Fibroblast of skin of abdomen (primary cell): ENCODE results near the gene MPHOSPH9.

Experiments
- DNase-seq: peaks from one replicate; pipeline ENCODE4 v3.0.0-alpha.2; 2013

The MPHOSPH9 gene

DNA sequence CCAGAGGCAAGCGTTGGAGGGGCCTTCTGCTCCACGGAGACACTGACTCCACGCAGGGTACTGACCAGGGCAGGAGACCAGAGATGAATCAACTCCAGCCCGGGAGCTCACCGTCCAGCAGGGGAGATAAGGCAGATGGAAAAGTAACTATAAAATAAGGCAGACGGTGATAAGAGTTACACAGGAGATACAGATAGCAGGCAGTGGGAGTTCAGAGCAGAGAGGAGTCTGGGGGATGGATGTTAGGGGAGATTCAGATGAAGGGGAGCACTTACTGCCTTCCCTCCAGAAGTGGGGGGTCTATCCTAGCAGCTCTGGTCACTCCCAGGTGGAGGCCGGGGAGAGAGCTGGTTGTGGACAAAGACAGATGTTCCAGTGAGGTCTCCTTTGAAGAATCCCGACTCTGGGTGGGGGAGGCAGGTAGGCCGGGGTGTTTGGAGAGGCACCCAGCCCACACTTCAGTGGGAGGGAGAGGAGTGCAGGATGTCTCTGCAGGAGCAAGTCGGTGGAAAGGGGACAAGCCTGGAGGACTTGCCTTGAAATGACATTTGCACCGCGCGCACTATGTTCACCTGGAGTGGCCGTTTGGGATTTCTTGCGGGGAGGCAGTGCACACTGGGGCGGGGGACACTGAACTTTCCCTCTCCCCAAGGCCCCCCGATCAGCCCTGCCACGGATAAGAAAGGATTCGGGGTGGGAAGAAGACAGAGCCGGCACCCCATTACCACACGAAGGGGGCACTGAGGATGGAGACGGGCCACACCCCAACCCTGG lies 83.3 kb downstream of the MPHOSPH9 start:
- no peak for DNase-seq

DNA sequence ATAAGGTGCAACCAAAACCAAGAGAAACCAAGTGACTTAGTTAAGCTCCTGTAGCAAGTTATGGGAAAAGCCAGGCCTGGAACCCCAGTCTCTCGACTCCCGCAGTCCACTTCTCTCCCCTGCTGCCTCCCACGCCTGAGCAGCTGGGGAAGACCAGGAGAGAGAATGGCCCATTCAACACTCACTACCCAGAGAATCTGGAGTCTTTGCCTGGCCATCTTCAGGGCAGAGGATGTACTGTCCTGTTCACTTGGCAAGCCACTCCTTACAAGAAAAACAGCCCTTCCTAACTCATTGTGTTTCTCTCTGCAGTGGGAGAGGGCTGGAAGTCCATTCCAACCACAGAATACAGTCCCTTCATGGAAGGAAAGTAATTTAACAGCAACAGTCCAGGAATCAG lies 83.9 kb downstream of the MPHOSPH9 start:
- DNase-seq = no peak

DNA sequence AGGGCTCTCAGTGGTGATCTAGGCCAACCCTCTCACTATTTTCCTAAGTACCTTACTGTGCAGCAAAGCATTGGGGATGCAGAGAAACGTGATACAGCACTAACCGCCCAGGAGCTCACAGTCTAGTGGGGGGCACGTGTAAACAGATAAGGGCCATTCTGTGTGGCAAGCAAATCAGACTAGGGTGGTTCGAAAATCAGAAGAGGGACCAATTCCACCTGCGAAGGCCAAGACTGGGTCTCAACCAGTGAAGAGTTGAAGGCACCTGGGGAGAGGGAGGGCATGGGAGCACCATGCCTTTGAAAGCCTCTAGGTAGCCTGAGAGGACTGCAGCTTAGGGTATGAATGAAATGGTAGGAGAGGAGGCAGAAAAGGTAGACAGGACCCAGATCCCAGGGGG lies 84.3 kb downstream of the MPHOSPH9 start:
- no peak for DNase-seq

DNA sequence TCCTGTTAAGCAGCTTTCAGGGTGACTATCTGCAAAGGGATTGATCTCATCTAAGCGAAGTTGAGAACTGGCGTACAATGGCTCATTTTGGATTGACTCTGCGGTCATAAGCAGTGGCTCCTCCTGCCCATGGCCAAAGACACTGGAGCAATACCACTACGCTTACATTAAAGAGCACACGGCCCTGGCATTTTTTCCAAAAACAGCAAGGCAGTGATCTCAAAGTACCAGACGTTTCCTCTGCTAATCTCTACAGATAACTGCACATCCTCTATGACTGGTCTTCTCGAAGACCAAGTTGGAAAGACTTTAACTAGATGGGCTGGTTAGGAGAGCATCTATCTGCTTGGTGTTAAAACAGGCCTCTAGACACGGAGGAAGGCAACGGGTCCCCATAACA lies 84.7 kb downstream of the MPHOSPH9 start:
- DNase-seq = no peak

DNA sequence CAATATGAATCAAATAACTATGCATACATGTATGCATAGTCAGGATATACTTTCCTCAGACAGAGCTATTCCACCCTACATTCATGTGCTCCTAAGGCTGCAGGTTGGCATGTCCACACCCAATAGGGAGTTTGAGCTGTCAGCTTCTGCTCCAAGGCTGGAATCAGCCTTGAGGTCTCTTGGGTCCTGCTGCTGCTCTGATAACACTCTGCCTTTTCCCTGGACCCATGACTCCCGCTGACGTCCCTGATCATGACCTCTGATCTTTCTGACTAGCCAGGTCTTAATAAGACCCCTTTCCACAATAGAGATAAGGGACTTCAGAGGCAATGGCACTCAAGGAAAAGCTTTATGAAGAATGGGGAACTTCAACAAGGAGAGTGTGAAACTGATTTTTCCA lies 87.7 kb downstream of the MPHOSPH9 start:
- DNase-seq = no peak

DNA sequence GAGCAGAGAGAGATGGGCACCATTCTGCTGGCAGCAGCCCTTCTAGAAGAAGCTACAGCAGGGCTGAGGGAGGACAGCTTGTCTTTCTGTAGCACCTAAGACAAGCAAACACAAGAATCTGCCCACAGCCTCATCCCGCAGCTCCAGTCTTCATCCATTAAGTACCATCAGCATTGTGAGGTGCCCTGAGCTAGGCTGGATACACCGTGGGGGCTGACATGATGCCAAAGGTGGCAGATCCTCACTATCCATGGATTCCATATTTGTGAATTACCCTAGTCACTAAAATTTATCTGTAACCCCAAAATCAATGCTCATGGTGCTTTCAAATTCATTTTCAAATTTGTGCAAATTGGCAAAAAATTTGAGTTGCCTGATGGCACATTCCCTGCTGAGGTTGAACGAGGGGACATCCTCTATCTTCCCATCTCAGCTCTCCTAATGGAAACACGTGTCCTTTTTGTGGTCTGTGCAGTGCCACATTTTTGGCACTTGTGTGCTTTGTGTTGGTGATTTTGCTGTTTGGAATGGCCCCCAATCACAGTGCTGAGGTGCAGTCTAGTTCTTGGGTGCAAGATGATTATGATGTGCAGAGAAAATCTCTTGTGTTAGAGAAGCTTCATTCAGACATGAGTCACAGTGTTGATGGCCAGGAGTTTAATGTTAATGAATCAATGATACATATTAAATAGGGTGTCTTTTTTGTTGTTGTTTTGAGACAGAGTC lies 89.0 kb downstream of the MPHOSPH9 start:
- peak; percentile 42 for DNase-seq

DNA sequence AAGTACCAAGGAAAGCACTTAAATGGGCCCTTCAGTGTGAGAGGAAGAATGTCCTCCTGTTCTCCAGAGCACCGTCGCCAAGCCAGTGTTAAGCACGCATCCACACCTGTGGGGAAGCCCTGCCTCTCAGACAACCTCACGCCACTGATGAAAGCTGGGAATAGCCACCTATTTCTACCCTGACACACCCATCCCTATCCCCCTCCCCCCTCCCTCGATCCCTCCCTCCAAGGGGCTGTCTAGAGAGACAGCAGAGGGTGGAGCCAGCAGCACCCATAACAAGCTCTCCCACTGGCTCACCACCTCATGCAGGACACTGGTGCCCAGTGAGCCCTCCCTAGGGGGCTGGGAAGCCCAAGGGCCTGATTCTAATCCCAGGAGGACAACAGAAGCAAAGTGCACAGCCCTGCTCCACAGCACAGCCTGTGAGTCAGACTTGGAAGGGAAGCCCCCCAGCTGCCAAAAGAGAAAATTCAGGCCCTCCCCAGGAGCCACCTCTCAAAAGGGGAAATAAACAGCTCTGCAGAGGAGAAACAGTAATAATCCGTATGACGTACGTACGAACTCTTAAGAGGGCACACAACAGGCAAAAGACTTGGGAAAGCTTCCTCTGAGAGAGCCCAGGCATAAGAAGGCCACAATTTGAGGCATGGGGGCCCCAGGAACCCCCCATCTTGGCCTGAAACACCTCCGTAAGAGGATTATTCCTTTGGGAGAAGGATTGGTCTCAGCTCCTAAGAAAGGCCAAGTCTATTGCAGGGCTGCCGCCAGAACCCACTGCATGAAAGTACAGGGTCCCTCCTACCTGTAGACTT lies 89.8 kb downstream of the MPHOSPH9 start:
- DNase-seq = no peak

DNA sequence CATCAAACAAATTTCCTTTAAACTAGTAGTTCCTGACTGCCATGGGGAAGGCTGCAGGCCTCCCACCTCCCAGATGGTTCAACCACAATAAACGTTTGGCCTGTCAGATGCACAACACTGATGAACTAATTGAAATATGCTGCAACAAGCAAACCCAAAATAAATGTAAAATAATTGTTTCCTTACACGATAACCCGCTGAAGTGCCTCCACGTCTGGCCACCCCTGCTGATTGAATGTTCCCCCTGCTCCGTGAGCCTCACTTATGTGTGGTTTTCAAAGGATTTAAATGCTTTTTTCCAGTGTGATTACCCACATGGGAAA lies 90.5 kb downstream of the MPHOSPH9 start:
- DNase-seq = peak; percentile 79

DNA sequence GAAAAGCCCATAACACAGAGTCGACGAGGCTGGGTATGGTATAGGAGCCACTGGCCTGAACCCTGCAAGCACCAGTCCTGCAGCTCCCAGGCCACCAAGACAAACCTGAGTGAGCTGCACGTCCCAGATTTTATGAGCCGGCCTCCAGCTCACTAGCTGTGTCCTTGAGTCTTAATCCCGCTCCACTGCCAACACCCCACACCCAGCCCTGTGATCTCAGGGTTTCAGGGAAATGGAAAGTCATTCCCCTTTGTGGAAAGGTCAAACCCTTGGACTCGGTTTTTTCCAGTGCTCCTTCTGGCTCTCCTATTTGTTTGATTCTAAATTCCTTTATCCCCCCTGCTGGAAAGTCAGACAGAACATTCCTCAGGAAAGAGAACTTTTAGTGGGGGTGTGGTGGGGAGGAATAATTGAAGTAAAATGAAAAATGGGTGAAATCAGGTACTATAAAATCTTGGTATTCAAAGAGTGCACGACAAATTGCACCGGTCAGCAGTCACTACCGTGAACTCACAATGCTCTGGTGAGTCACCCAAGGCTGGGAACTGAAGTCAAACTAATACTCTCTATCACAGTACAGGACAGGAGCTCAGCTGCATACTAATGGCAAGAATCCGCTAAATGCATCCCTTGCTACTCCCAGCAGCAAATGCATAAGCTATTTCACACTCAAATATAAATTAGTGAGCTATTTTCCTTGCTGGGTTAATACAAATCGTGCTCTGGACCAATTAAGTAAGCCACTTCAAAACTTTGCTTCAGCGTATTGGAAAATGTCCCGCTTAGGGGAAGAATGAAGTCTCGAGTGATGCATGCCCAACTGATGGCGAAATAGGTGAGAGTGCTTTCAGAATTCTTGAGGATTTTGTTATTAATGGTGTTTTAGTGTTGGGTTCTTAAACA lies 91.1 kb downstream of the MPHOSPH9 start:
- peak; percentile 82 for DNase-seq

DNA sequence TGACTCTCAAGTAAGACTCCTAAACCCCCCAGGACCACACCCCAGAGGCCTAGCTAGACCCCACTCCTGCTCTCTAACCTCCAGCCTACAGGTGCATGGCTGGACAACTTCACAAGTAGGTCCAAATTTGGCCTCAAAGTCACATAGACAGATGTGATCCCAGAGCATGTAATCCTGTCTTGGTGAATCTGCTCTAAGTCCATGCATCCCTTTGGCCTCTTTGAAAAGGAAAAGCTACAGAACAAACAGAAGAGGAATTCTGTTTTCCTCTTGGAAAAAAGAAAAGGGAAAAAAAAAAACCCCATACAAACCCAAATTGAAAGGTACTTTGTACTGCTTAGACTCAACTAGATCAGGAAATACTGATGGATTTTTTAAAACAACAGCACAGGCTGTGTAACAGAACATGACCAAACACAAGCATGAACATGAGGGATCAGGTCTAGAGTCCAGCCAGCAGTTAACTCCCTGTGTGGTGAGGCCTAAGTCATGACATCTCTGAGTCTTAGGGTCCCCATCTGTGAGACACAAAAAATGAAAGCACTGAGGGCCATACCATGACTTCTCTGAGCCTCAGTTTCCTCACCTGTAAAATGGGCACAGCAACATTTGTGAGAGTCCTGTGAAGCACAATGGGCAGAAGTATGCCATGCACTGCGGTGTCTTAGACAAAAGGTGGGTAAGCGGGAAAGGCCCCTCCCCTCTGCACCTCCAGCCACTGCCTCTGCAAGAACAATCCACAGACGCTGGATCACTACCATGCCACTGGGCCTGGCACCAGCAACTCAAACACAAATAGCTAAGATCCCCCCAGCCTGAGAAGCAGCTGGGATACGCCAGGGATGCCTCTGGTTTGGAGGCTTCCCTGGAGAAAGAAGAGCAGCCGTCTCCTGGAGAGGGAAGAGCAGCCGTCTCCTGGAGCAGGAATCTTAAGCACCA lies 92.0 kb downstream of the MPHOSPH9 start:
- no peak for DNase-seq

DNA sequence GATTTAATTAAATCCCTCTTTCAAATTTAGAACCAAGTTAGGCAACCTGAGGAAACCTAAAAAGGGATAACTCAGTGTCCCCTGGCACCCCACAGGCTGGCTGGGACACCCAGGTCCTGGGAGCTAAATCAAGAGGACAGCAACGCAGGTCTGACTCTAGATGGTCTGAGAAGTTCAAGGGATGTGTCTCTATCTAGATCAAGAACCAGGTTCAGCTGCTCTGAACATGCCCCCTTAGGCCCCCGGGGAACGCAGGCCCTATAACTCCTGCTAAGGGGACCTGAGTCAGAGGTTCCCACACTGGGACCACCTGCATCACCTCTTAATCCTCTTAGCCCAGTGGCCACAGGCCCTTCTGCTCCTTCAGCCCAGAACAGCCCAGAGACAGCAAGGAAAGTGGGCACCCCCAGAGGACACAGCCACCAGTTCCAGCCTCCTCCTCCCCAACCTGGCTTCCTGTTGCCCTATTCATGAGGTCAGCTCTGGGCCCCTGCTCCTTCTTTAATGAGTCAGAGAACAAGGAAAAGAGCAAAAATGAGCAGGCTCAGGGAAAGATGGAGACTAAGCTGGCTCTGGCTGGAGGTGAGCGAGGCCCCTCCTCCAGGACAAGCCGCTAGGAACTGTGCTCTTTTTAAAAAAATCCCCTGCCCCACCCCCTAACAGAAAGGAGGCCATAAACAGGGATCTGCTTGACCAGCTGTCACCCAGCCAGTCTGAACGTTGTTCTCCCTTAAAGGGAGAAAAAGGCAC lies 92.8 kb downstream of the MPHOSPH9 start:
- peak; percentile 47 for DNase-seq

DNA sequence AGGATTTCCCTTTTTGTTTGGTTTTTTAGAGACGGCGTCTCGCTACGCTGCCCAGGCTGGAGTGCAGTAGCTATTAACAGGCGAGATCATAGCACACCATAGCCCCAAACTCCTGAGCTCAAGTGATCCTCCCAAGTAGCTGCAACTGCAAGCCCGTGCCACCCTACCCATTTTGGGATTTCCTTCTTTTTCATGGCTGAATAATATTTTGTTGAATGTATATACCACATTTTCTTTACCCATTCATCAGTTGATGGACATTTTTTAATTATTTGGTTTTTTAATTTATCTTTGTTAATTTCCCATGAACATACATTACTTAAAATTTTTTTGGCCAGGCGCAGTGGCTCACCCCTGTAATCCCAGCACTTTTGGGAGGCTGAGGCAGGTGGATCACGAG lies 97.3 kb downstream of the MPHOSPH9 start:
- DNase-seq = no peak

DNA sequence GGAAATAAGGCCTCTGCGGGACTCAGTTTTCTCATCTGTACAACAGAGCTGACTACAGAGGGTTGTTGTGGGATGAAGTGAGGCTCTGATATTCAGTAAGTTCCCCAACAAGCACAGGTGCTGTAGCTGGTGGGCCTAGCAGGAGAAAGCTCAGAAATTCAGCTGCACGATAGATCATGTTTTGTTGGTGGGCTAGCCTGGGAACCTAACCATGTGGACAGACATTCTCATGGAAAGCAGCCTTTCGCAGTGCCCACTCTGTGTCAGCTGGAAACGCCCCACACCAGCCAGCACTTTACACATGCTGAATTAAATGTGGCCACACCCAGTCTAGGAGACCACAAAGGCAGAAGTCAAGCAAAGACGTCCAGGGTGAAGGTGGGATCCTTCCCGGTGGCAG lies 98.1 kb downstream of the MPHOSPH9 start:
- DNase-seq = no peak

DNA sequence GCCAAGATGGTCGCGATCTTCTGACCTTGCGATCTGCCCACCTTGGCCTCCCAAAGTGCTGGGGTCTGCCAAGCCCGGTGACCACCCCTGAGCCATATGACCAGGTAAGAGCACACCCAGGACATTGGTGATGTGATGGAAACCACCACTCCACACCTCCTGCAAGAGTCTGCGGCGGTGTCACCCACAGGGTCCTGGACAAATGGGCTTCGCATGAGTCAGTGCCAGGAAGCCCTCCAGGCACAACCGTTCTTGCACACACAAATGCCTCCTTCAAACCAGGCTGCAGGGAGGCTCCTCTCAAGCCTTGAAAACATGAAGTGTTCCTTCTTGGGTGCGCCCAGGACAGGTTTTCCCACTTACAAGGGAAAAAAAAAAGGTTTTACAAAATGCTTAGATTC lies 98.7 kb downstream of the MPHOSPH9 start:
- DNase-seq = no peak

DNA sequence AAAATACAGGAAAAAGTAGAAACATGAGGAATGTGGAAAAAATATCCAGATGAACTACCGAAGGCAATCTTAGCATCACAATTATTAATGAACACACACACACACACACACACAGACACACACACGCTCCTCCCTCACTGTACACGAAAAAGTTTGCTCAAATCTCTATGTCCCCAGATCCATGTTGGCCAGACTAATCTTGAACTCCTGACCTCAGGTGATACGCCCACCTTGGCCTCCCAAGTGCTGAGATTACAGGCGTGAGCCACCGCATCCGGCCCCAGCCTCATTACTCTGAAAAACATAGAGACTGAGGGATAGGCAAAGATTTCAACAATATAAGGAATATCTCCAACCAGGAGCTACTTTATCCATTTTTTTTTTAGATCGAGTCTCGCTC lies 99.2 kb downstream of the MPHOSPH9 start:
- no peak for DNase-seq

DNA sequence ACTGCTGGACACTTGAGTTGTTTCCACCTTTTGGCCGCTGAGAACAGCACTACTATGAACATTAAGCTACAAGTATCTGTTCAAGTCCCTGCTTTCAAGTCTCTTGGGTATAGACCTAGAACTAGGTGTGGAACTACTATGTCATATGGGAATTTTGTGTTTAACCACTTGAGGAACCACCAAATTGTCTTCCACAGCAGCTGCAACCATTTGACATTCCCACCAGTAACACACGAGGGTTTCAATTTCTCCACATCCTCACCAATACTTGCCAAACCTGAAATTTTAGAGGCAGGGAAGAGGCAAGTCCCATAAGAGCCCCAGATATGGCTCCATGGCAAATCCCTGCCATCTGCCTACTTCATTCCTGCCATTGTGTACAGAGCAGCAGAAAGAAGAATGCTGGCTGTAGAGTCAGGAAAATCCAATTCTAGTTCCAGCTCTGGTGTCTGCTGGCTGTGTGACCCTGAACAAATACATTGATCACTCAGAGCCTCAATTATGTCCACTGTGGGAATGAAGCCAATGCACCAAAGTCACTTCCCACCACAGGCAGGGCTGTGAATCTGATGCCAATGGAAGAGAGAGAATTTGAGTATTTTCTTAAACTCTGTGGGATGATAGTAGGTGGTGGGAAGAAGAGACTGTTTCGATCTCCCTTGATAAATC lies 99.9 kb downstream of the MPHOSPH9 start:
- no peak for DNase-seq

DNA sequence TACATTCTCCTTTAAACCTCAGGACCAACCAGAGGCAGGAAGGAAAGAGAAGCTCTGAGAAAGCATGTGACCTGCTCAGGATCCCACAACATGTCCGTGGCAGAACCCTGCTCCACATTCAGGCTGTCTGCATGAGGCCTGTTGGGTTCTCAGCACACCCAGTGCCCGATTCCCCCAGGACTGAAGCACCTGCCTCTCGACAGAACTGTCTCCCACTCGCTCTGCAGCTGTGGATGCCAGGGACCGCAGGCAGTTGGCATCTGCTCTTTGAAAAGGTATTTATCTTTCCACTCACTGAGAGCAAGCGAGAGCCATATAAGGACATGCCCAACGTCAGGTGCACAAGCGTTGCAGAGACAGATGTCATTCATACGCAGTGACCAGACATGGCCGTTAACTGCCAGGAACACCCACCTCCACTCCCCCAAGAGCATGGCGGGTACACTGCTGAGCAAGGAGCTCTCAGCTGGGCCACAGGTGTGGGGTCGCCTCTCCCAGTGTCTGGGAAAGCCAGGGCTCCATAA lies 101.0 kb downstream of the MPHOSPH9 start:
- DNase-seq = no peak

DNA sequence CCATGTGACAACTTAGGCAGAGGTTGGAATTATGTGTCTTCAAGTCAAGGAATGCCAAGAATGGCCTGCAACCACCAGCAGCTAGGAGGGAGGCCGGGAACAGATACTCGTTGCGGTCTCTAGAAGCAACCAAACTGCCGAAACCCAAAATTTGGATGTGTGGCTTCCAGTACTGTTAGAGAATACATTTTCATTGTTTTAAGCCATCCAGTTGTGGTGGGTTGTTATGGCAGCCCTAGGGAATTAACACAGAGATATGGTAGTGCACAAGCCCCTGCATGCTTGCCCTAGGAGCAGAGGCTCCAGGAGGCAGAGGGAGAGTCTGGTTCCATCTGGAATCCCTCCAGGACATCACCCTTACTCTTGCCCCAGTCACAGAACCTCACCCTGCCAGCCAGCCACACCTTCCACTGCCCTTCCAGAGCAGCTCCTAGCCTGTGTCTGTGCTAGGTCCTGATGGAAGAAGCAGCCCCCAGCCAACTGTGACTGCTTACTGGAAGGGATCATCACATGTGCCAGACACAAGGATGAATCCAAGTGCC lies 101.6 kb downstream of the MPHOSPH9 start:
- peak; percentile 79 for DNase-seq

DNA sequence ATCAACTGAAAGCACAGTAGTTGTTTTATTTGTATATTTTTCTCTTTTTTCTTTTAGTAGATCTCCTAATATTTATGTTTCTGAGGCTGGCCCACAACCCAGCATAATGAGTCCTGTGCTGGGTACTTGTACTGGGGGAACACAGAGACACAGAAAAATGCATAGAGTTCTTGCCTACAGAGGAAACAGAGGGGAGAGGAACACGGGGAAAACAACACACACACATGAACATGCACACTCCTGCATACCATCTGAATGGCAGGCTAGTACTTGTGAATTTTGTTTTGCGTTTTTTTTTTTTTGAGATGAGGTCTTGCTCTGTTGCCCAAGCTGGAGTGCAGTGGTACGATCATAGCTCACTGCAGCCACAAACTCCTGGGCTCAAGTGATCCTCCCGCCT lies 103.3 kb downstream of the MPHOSPH9 start:
- no peak for DNase-seq

DNA sequence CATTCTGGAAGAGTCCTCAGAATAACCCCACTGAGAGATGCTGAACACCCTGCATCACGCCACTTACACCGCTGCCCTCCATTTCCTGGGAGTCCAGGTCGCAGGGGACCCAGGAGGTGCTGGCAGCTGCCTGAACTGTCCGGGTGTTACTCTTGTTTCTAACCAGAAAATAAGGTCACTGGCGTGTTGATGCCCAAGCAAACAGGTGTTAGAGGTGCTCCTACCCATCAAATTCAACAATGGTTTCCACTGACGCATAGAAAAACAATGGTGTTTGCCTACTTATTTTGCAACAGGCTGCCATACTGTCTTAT lies 105.8 kb downstream of the MPHOSPH9 start:
- no peak for DNase-seq
